Measurements from ENCODE around the gene TC2N. TPM values are rescaled to one million over a fixed set of nuclear protein-coding genes. Genes with fewer than 3 reads are reported as not detected.

The TC2N gene
- total RNA-seq, 1 donor from 2014 or later, result 104 TPM

Other genes with a start within 250 kb of the TC2N start
- 10.5 TPM for gene CATSPERB, start 135.4 kb downstream of the TC2N start, total RNA-seq
- 241 TPM for gene FBLN5, start 80.2 kb upstream of the TC2N start, total RNA-seq
- 83.0 TPM for gene TRIP11, start 172.5 kb upstream of the TC2N start, total RNA-seq
- gene ATXN3, start 239.0 kb upstream of the TC2N start, total RNA-seq, result 33.6 TPM

All from mucosa of gallbladder (tissue), 1 donor.